ENCODE results near the gene NDUFB3. TPM values are rescaled to one million over a fixed set of nuclear protein-coding genes. Genes with fewer than 3 reads are reported as not detected.
"Not testable (repeated sequence)": the region's sequence is repeated elsewhere in the genome, so short reads cannot be mapped to it uniquely, and the experiment has no call there.

Gene NDUFB3
- total RNA-seq, 4 donors from 2014 or later = 33.0 to 59.9 (median 46.6) TPM

GRCh38 chr2:201057715-201058248 lies 14.0 kb upstream of the NDUFB3 start:
- no peak for ATAC-seq
- 85 to 89% methylated on average over 3 to 4 of the region's 4 CpGs for WGBS, 2 donors (ENCODE audit: low coverage in 1 of 2)
- Histone ChIP-seq H3K27ac (no peak overlapping the region), H3K36me3 (peaks cover 0 to 27% of the 10 kb centered on the region in 2 donors), H3K9me3 (no peaks in the 10 kb centered on the region), H3K4me3 (no peak overlapping the region), H3K4me1 (peaks cover 0 to 11% (median 3%) of the 10 kb centered on the region in 3 donors), H3K27me3 (no peaks in the 10 kb centered on the region)
- TF ChIP-seq POLR2AphosphoS5 (IDR thresholded peaks at IDR 0.05) (no peak), CTCF (IDR thresholded peaks at IDR 0.05) (no peak), POLR2A (IDR thresholded peaks at IDR 0.05) (no peak), EP300 (IDR thresholded peaks at IDR 0.05) (no peak)

- WGBS, 2 donors (ENCODE audit: low coverage in 1 of 2) = 82 to 100% methylated on average over 1 of the region's 1 CpG
These were observed 12.9 kb upstream of the NDUFB3 start for GRCh38 chr2:201058914-201059313.

GRCh38 chr2:201059961-201060755 lies 11.6 kb upstream of the NDUFB3 start:
- ATAC-seq = no peak
- WGBS, 2 donors (ENCODE audit: low coverage in 1 of 2) = 86 to 94% methylated on average over 6 to 10 of the region's 10 CpGs
- no peaks in the 10 kb centered on the region for H3K27me3 ChIP-seq
- peaks cover 0 to 19% of the 10 kb centered on the region in 2 donors for H3K36me3 ChIP-seq
- peaks cover 0 to 11% (median 3%) of the 10 kb centered on the region in 3 donors for H3K4me1 ChIP-seq
- H3K27ac ChIP-seq = no peak overlapping the region
- no peak overlapping the region for H3K4me3 ChIP-seq
- no peak for TF ChIP-seq POLR2A (IDR thresholded peaks at IDR 0.05)
- TF ChIP-seq CTCF (IDR thresholded peaks at IDR 0.05) = no peak
- TF ChIP-seq EP300 (IDR thresholded peaks at IDR 0.05) = no peak
- TF ChIP-seq POLR2AphosphoS5 (IDR thresholded peaks at IDR 0.05) = no peak
- H3K9me3 ChIP-seq = no peaks in the 10 kb centered on the region

More at GRCh38 chr2:201058914-201059313, 12.9 kb upstream of the NDUFB3 start:
- TF ChIP-seq CTCF (IDR thresholded peaks at IDR 0.05) = no peak
- TF ChIP-seq POLR2A (IDR thresholded peaks at IDR 0.05) = no peak
- no peak for TF ChIP-seq POLR2AphosphoS5 (IDR thresholded peaks at IDR 0.05)
- TF ChIP-seq EP300 (IDR thresholded peaks at IDR 0.05) = no peak
- ATAC-seq = no peak
- Histone ChIP-seq H3K27me3 (no peaks in the 10 kb centered on the region), H3K4me3 (no peak overlapping the region), H3K36me3 (peaks cover 0 to 19% of the 10 kb centered on the region in 2 donors), H3K27ac (no peak overlapping the region), H3K4me1 (peaks cover 0 to 11% (median 3%) of the 10 kb centered on the region in 3 donors), H3K9me3 (no peaks in the 10 kb centered on the region)

- WGBS, 2 donors (ENCODE audit: low coverage in 1 of 2) = 98% methylated on average over 5 of the region's 5 CpGs; no CpG with 5 or more reads in 1 of the 2 donors
- H3K4me3 ChIP-seq, ATAC-seq, H3K27me3 ChIP-seq, H3K9me3 ChIP-seq, H3K27ac ChIP-seq: not testable (repeated sequence)
- Histone ChIP-seq H3K4me1 (peaks cover 0 to 21% (median 8%) of the 10 kb centered on the region in 3 donors), H3K36me3 (peaks cover 0 to 19% of the 10 kb centered on the region in 2 donors)
These were observed 8.3 kb upstream of the NDUFB3 start for GRCh38 chr2:201063516-201063915.

GRCh38 chr2:201064797-201065329 lies 6.9 kb upstream of the NDUFB3 start:
- Histone ChIP-seq H3K27me3 (no peaks in the 10 kb centered on the region), H3K27ac (no peak overlapping the region), H3K36me3 (peaks cover 0 to 13% of the 10 kb centered on the region in 2 donors), H3K4me1 (peaks cover 0 to 34% (median 17%) of the 10 kb centered on the region in 3 donors), H3K9me3 (no peaks in the 10 kb centered on the region), H3K4me3 (no peak overlapping the region)
- TF ChIP-seq CTCF (IDR thresholded peaks at IDR 0.05) (no peak), POLR2A (IDR thresholded peaks at IDR 0.05) (no peak), EP300 (IDR thresholded peaks at IDR 0.05) (no peak), POLR2AphosphoS5 (IDR thresholded peaks at IDR 0.05) (no peak)
- 74 to 77% methylated on average over 2 of the region's 2 CpGs for WGBS, 2 donors (ENCODE audit: low coverage in 1 of 2)
- ATAC-seq = no peak

All from gastroesophageal sphincter (tissue), 4 donors.